Panc1 (cell line): ENCODE data around the gene RAB11FIP3.

Source experiments
- CTCF ChIP-seq: fragments of 450-650 bp; IDR thresholded peaks from 2 replicates; pipeline ENCODE4 v1.5.1; 2017; ENCODE audit warnings: mild to moderate bottlenecking
- POLR2AphosphoS5 ChIP-seq: IDR thresholded peaks from 2 replicates; pipeline ENCODE4 v1.6.1; 2012; ENCODE audit warnings: mild to moderate bottlenecking, low read depth, low read length, moderate library complexity
- REST ChIP-seq, 2 experiments: IDR thresholded peaks; 2 replicates each; pipeline ENCODE4 v1.6.1; 2011 to 2012; ENCODE audit warnings: low read depth in 2 of 2, control low read depth in 1 of 2, low read length in 1 of 2, mild to moderate bottlenecking in 1 of 2, moderate library complexity in 1 of 2; ENCODE audit not compliant: insufficient read depth in 1 of 2

- TF ChIP-seq CTCF: no peak
- TF ChIP-seq REST (IDR thresholded peaks at IDR 0.05; ENCODE audit: insufficient read depth in 1 of 2, low read depth in 2 of 2, low read length in 1 of 2): no peak
- TF ChIP-seq POLR2AphosphoS5: no peak
These were observed 29.0 kb downstream of the RAB11FIP3 start for GRCh38 chr16:454397-454940.
